H1 (cell line): ENCODE results near the gene CEP68.

ENCODE experiments used
- POLR2A ChIP-seq, 2 experiments: IDR thresholded peaks; 1 replicate in 1 of 2; 2 replicates in 1 of 2; pipeline ENCODE4 v1.6.1; 2011; ENCODE audit warnings: low read depth in 2 of 2, low read length in 2 of 2, mild to moderate bottlenecking in 2 of 2; ENCODE audit errors: control extremely low read depth in 1 of 2
- POLR2AphosphoS5 ChIP-seq: IDR thresholded peaks from 2 replicates; pipeline ENCODE4 v1.6.1; 2011; ENCODE audit warnings: low read depth, low read length
- SP1 ChIP-seq: IDR thresholded peaks from 2 replicates; pipeline ENCODE4 v1.6.1; 2011; ENCODE audit warnings: low read depth, low read length
- TF ChIP-seq, protein P1 (sequence below): IDR thresholded peaks from 2 replicates; pipeline ENCODE4 v1.6.1; 2011; ENCODE audit warnings: low read length, improper control_type of control experiment

- TF ChIP-seq POLR2A (IDR thresholded peaks at IDR 0.05; ENCODE audit: control extremely low read depth in 1 of 2, low read depth in 2 of 2, low read length in 2 of 2) (no peak), POLR2AphosphoS5 (no peak), SP1 (no peak)
- TF ChIP-seq, protein P1, sequence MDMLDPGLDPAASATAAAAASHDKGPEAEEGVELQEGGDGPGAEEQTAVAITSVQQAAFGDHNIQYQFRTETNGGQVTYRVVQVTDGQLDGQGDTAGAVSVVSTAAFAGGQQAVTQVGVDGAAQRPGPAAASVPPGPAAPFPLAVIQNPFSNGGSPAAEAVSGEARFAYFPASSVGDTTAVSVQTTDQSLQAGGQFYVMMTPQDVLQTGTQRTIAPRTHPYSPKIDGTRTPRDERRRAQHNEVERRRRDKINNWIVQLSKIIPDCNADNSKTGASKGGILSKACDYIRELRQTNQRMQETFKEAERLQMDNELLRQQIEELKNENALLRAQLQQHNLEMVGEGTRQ: no peak
These were observed 42.5 kb downstream of the CEP68 start for GRCh38 chr2:65098741-65099140.
